GM19035 (cell line): ENCODE results near the gene U2AF1L4.
A peak's percentile ranks its signal among the peaks of the same experiment; 100 is the strongest.

Experiments
- ATAC-seq: cut with Tn5 transposase; IDR thresholded peaks from one replicate; pipeline ENCODE4 v1.9.1; 2021; ENCODE audit not compliant: unreplicated experiment

The U2AF1L4 gene

GRCh38 chr19:35742121-35742724 lies 3.0 kb downstream of the U2AF1L4 start, which contains the start of gene IGFLR1:
Gene IGFLR1 (minus strand): TSS chr19:35742452. CDS start chr19:35741180, 1,272 bp downstream.
- no peak for ATAC-seq

- no peak for ATAC-seq
Observed at GRCh38 chr19:35741203-35741515, 4.1 kb downstream of the U2AF1L4 start.

GRCh38 chr19:35740423-35741202 lies 4.6 kb downstream of the U2AF1L4 start:
- peak; percentile 51 for ATAC-seq

GRCh38 chr19:35740108-35740422 lies 5.2 kb downstream of the U2AF1L4 start:
- no peak for ATAC-seq

GRCh38 chr19:35739275-35740107 lies 5.7 kb downstream of the U2AF1L4 start:
- ATAC-seq: no peak

GRCh38 chr19:35738887-35739229 lies 6.4 kb downstream of the U2AF1L4 start:
- ATAC-seq: no peak

GRCh38 chr19:35738021-35738886 lies 7.0 kb downstream of the U2AF1L4 start:
- no peak for ATAC-seq

- no peak for ATAC-seq
Observed at GRCh38 chr19:35736913-35737886, 8.0 kb downstream of the U2AF1L4 start.

GRCh38 chr19:35734889-35735288 lies 10.3 kb downstream of the U2AF1L4 start:
- no peak for ATAC-seq

- no peak for ATAC-seq
Observed at GRCh38 chr19:35734273-35734672, 10.9 kb downstream of the U2AF1L4 start.

- no peak for ATAC-seq
Observed at GRCh38 chr19:35733180-35734125, 11.8 kb downstream of the U2AF1L4 start.

GRCh38 chr19:35732540-35733179 lies 12.6 kb downstream of the U2AF1L4 start:
- no peak for ATAC-seq

GRCh38 chr19:35731779-35732405 lies 13.3 kb downstream of the U2AF1L4 start:
- no peak for ATAC-seq

GRCh38 chr19:35731353-35731752 lies 13.9 kb downstream of the U2AF1L4 start:
- ATAC-seq: no peak

- no peak for ATAC-seq
Observed at GRCh38 chr19:35730326-35730725, 14.9 kb downstream of the U2AF1L4 start.

- ATAC-seq: no peak
Observed at GRCh38 chr19:35729763-35730162, 15.5 kb downstream of the U2AF1L4 start.

- ATAC-seq: no peak
Observed at GRCh38 chr19:35729021-35729420, 16.2 kb downstream of the U2AF1L4 start.
